WTC11 (cell line): ENCODE data around the gene PAIP1.

Source experiments
- ATF3 ChIP-seq: sonication (generic); formaldehyde crosslinking; conservative IDR thresholded peaks from 2 replicates; pipeline ENCODE4 v1.8.1; 2022; ENCODE audit warnings: mild to moderate bottlenecking, missing genetic modification reagents
- FOXK1 ChIP-seq: sonication (generic); formaldehyde crosslinking; IDR thresholded peaks from 2 replicates; pipeline ENCODE4 v1.8.0; 2022; ENCODE audit warnings: mild to moderate bottlenecking, moderate library complexity, missing genetic modification reagents
- TF ChIP-seq, protein P1 (sequence below): fragments of 200-600 bp; IDR thresholded peaks from 2 replicates; pipeline ENCODE4 v1.8.0; 2022; ENCODE audit warnings: antibody characterized with exemption
- TF ChIP-seq, protein P2 (sequence below): sonication (generic); formaldehyde crosslinking; IDR thresholded peaks from 2 replicates; pipeline ENCODE4 v1.8.1; 2023; ENCODE audit warnings: mild to moderate bottlenecking, missing genetic modification reagents, moderate library complexity

- TF ChIP-seq FOXK1 (no peak), ATF3 (CRISPR knock-in tag) (no peak)
- TF ChIP-seq, protein P1, sequence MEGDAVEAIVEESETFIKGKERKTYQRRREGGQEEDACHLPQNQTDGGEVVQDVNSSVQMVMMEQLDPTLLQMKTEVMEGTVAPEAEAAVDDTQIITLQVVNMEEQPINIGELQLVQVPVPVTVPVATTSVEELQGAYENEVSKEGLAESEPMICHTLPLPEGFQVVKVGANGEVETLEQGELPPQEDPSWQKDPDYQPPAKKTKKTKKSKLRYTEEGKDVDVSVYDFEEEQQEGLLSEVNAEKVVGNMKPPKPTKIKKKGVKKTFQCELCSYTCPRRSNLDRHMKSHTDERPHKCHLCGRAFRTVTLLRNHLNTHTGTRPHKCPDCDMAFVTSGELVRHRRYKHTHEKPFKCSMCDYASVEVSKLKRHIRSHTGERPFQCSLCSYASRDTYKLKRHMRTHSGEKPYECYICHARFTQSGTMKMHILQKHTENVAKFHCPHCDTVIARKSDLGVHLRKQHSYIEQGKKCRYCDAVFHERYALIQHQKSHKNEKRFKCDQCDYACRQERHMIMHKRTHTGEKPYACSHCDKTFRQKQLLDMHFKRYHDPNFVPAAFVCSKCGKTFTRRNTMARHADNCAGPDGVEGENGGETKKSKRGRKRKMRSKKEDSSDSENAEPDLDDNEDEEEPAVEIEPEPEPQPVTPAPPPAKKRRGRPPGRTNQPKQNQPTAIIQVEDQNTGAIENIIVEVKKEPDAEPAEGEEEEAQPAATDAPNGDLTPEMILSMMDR, result no peak
- TF ChIP-seq, protein P2, sequence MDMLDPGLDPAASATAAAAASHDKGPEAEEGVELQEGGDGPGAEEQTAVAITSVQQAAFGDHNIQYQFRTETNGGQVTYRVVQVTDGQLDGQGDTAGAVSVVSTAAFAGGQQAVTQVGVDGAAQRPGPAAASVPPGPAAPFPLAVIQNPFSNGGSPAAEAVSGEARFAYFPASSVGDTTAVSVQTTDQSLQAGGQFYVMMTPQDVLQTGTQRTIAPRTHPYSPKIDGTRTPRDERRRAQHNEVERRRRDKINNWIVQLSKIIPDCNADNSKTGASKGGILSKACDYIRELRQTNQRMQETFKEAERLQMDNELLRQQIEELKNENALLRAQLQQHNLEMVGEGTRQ (CRISPR knock-in tag), result no peak
Observed at GRCh38 chr5:43486353-43486752, 70.5 kb downstream of the PAIP1 start.
